AG10803 (cell line): ENCODE results near the gene USHBP1.

Source experiments
- DNase-seq: peaks from one replicate; pipeline ENCODE4 v3.0.0; 2010; ENCODE audit warnings: low read depth
- H3K4me3 ChIP-seq: 2 replicates; pipeline ENCODE4 v1.5.1; 2011; ENCODE audit warnings: mild to moderate bottlenecking, low read length, control low read depth
- TF ChIP-seq, protein P1 (sequence below): conservative IDR thresholded peaks from 2 replicates; pipeline ENCODE4 v1.5.1; 2011; ENCODE audit warnings: mild to moderate bottlenecking, low read length, control low read depth, inconsistent platforms

Gene USHBP1

DNA sequence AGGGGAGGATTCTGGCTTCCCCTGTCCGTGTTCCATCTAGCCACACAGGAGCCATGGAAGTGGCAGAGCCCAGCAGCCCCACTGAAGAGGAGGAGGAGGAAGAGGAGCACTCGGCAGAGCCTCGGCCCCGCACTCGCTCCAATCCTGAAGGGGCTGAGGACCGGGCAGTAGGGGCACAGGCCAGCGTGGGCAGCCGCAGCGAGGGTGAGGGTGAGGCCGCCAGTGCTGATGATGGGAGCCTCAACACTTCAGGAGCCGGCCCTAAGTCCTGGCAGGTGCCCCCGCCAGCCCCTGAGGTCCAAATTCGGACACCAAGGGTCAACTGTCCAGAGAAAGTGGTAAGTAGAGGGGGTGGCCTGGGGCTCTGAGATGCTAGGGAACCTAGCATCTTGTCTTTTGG, 4.2 kb upstream of the USHBP1 start:
- no peak overlapping the region for H3K4me3 ChIP-seq
- no peak for DNase-seq
- TF ChIP-seq, protein P1, sequence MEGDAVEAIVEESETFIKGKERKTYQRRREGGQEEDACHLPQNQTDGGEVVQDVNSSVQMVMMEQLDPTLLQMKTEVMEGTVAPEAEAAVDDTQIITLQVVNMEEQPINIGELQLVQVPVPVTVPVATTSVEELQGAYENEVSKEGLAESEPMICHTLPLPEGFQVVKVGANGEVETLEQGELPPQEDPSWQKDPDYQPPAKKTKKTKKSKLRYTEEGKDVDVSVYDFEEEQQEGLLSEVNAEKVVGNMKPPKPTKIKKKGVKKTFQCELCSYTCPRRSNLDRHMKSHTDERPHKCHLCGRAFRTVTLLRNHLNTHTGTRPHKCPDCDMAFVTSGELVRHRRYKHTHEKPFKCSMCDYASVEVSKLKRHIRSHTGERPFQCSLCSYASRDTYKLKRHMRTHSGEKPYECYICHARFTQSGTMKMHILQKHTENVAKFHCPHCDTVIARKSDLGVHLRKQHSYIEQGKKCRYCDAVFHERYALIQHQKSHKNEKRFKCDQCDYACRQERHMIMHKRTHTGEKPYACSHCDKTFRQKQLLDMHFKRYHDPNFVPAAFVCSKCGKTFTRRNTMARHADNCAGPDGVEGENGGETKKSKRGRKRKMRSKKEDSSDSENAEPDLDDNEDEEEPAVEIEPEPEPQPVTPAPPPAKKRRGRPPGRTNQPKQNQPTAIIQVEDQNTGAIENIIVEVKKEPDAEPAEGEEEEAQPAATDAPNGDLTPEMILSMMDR = no peak

DNA sequence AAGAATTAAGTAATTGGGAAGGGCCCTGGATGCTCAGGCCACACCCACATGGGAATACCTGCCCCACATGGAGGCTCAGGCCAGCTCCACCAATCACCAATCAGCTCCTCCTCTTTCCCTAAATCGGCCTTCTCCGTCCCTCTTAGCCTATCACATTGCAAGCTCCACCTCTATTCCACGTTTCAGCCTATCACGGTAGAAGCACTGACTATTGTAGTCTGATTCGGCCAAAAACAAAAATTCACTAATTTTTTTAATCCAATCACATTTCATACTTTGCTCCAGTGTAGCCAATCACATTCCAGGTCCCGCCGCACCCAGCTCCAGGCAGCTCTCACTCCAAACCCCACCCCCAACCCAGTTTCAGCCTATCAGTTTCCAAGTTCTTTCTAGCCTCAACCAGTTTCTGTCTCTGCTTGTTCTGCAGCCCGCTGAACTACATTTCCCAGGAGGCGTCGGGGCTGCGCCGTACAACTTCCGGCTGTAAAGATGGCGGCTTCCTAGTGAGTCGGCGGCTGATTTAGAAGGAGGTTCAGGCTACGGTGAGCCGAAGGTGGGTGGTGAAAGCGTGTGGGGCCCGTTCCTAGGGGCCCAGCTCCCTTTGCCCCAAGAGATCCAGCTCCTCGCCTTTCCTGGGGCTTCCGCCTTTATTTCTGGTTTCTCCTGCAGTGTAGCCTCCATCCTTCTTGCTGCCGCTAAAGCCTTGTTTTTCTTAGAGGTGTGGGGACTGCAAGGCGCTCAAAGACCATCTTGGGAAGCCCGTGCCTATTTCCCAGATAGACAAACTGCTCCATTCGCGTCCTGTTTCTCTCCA, 2.6 kb upstream of the USHBP1 start, which contains the start of gene BABAM1:
Gene BABAM1, plus strand, starts transcription at position 469 of the 814 bp plus-strand sequence. CDS start 1,364 bp downstream, outside the sequence.
- peak; percentile 100 for DNase-seq
- TF ChIP-seq, protein P1 = no peak
- peak within 1 kb of the TSS; percentile 98 for H3K4me3 ChIP-seq

DNA sequence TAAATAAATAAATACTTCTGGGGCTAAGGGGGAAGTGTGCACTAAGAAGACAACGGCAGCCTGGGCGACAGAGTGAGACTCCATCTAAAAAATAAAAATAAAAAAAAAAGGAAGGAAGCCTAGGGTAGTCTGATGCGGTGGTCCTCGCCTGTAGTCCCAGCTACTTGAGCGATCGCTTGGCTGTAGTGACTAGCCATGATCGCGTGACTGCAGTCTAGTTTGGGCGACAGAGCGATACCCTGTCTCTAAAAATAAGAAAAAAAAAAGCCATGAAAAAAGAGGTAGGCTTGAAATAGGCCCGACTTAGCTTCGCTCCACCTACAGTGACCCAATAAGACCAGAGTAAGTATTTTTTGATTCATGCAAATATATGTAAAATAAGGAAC, 2.0 kb upstream of the USHBP1 start:
- DNase-seq = no peak
- TF ChIP-seq, protein P1 = no peak
- H3K4me3 ChIP-seq = no peak overlapping the region

DNA sequence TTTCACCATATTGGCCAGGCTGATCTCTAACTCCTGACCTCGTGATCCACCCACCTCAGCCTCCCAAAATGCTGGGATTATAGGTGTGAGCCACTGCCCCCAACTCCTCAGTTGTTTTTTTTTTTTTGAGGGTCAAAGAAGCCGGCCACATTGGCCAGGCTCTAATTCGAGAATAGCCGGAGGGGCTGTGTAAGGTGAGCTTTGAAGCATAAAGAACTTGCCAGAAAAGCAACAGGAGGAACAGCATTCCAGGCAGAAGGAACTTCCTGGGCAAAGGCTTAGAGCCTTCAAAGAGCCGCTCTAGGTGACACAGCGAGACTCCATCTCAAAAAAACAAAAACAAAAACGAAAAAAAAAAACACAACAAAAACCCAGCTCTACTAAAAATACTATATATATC, 1.5 kb upstream of the USHBP1 start:
- no peak overlapping the region for H3K4me3 ChIP-seq
- DNase-seq = no peak
- TF ChIP-seq, protein P1 = no peak

DNA sequence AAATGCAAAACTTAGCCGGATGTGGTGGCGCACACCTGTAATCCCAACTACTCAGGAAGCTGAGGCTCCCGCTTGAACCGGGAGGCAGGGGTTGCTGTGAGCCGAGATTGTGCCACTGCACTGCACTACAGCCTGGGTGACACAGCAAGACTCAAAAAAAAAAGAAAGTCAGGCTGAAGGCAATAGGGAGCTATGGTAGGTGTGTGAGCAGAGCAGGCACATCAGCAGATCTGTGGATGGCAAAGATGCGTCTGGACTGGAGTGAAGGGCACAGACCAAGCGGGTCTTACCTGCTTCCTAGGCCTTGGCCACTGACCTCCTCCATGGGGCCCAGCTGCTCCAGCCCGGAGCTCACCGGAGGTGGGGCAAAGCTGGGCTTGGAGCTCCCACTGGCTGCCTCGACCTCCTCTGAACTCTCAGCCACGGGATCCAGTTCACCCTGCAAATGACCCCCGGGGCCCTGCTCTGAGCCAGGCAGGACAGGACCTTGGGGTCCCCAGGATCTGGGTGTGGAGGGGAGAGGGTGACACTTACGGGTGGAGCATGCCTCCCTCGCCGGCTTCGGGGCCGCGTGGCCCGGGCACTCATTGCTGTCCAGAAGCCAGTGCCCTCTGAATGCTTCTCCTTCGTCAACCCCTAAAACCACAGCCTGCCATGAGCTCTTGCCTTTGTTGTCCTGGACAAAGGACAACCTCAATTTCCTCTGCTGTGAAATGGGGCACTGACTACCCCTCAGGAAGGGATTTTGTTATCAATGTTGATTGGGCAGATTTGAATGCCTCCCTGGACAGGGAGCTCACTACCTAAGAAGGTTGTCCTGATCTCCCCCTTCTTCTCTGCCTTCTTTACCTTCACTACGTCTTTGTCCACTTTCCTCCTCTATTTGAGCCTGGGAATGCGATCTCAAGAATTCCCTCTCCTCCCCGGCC, 569 bp downstream of the USHBP1 start:
- no peak overlapping the region for H3K4me3 ChIP-seq
- DNase-seq = no peak
- TF ChIP-seq, protein P1 = no peak

DNA sequence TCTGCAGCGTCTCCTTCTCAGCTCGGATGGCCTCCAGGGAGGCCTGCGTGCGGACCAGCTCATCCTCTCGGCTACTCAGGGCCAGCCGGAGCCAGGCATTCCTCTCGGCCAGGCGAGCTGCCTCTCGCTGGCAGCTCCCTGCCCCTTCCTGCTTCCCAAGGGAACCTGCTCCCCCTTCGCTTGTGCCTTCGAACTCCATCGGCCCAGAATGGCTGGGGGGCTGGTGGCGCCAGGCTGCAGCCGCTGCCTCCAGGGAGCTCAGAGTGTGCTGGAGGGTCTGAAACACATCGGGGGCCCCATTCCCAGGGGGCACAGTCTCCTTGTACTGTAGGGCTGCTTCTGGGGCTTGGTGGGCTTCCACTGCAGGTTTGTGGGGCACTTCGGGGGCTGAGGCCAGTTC, 2.0 kb downstream of the USHBP1 start:
- no peak for DNase-seq
- TF ChIP-seq, protein P1 = no peak
- H3K4me3 ChIP-seq = no peak overlapping the region
